ENCODE results near the gene TEKTIP1.

Gene TEKTIP1

DNA sequence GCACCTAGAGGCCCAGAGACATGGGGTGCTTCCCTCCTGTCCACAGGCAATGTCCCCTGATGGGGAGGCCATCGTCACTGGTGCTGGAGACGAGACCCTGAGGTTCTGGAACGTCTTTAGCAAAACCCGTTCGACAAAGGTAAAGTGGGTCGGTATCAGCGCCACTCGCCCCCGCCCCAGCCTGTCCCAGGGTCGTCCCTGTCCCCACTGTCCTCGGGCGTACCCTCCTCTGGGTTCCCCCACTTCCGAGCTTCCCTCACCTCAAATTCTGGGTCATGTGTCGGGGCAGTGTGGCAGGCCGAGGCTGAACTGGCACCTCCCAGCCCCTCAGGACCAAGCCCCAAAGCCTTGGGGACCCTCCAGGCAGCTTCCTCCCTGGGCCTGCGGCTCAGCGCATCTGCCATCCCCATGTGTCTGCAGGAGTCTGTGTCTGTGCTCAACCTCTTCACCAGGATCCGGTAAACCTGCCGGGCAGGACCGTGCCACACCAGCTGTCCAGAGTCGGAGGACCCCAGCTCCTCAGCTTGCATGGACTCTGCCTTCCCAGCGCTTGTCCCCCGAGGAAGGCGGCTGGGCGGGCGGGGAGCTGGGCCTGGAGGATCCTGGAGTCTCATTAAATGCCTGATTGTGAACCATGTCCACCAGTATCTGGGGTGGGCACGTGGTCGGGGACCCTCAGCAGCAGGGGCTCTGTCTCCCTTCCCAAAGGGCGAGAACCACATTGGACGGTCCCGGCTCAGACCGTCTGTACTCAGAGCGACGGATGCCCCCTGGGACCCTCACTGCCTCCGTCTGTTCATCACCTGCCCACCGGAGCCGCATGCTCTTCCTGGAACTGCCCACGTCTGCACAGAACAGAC is 4.4 kb upstream of the TEKTIP1 start:
- Histone ChIP-seq H3K27ac (ENCODE audit: low read length) (no peak overlapping the region), H3K9ac (ENCODE audit: low read length in 2 of 2) (no peak overlapping the region), H3K27me3 (ENCODE audit: control insufficient read depth in 1 of 2, insufficient read depth in 2 of 2, low read length in 2 of 2) (no peaks in the 10 kb centered on the region), H3K4me3 (ENCODE audit: low read length in 2 of 2) (no peak overlapping the region), H3K9me3 (ENCODE audit: control insufficient read depth in 2 of 2, low read length in 2 of 2) (no peaks in the 10 kb centered on the region), H3K4me1 (ENCODE audit: control insufficient read depth, insufficient read depth, low read length) (peaks cover 5% of the 10 kb centered on the region), H3K36me3 (ENCODE audit: control insufficient read depth in 2 of 2, insufficient read depth in 2 of 2, low read length in 2 of 2) (peaks cover 11 to 43% of the 10 kb centered on the region in 2 donors)

DNA sequence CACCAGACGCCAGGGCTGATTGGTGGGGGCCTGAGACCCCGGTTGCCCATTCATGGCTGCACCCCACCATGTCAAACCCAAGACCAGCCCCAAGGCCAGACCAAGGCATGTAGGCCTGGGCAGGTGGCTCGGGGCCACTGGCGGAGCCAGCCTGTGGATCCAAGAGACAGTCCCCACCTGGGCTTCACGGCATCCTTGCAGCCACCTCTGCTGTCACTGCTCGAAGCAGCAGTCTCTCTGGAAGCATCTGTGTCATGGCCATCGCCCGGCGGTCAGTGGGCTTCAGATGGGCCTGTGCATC is 3.8 kb upstream of the TEKTIP1 start:
- Histone ChIP-seq H3K4me3 (ENCODE audit: low read length in 2 of 2) (no peak overlapping the region), H3K4me1 (ENCODE audit: control insufficient read depth, insufficient read depth, low read length) (peaks cover 5% of the 10 kb centered on the region), H3K27ac (ENCODE audit: low read length) (no peak overlapping the region), H3K9me3 (ENCODE audit: control insufficient read depth in 2 of 2, low read length in 2 of 2) (no peaks in the 10 kb centered on the region), H3K27me3 (ENCODE audit: control insufficient read depth in 1 of 2, insufficient read depth in 2 of 2, low read length in 2 of 2) (no peaks in the 10 kb centered on the region), H3K9ac (ENCODE audit: low read length in 2 of 2) (no peak overlapping the region), H3K36me3 (ENCODE audit: control insufficient read depth in 2 of 2, insufficient read depth in 2 of 2, low read length in 2 of 2) (peaks cover 11 to 43% of the 10 kb centered on the region in 2 donors)

DNA sequence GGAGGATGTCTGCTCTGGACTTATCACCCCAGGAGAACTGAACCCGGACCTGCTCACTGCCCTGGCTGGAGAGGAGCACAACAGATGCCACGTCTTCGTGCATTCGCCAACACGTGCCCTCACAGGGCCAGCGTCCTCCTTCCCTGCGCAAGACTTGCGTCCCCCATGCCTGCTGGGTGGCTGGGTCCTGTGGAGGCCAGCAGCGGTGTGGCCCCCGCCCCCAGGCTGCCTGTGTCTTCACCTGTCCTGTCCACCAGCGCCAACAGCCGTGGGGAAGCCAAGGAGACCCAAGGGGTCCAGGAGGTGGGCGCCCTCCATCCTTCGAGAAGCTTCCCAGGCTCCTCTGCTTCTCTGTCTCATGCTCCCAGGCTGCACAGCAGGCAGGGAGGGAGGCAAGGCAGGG is 3.4 kb upstream of the TEKTIP1 start:
- H3K9ac ChIP-seq (ENCODE audit: low read length in 2 of 2), result no peak overlapping the region
- peaks cover 11 to 41% of the 10 kb centered on the region in 2 donors for H3K36me3 ChIP-seq (ENCODE audit: control insufficient read depth in 2 of 2, insufficient read depth in 2 of 2, low read length in 2 of 2)

GRCh38 chr19:3535981-3536380 is 3.0 kb upstream of the TEKTIP1 start:
- no peak overlapping the region for H3K27ac ChIP-seq (ENCODE audit: low read length)
- no peaks in the 10 kb centered on the region for H3K27me3 ChIP-seq (ENCODE audit: control insufficient read depth in 1 of 2, insufficient read depth in 2 of 2, low read length in 2 of 2)
- peaks cover 5% of the 10 kb centered on the region for H3K4me1 ChIP-seq (ENCODE audit: control insufficient read depth, insufficient read depth, low read length)
- H3K9me3 ChIP-seq (ENCODE audit: control insufficient read depth in 2 of 2, low read length in 2 of 2), result no peaks in the 10 kb centered on the region
- no peak overlapping the region for H3K4me3 ChIP-seq (ENCODE audit: low read length in 2 of 2)
- H3K36me3 ChIP-seq (ENCODE audit: control insufficient read depth in 2 of 2, insufficient read depth in 2 of 2, low read length in 2 of 2), result peaks cover 8 to 40% of the 10 kb centered on the region in 2 donors
- H3K9ac ChIP-seq (ENCODE audit: low read length in 2 of 2), result no peak overlapping the region

More for the DNA sequence above, 3.4 kb upstream of the TEKTIP1 start:
- no peaks in the 10 kb centered on the region for H3K27me3 ChIP-seq (ENCODE audit: control insufficient read depth in 1 of 2, insufficient read depth in 2 of 2, low read length in 2 of 2)
- H3K4me1 ChIP-seq (ENCODE audit: control insufficient read depth, insufficient read depth, low read length), result peaks cover 5% of the 10 kb centered on the region
- H3K4me3 ChIP-seq (ENCODE audit: low read length in 2 of 2), result no peak overlapping the region
- H3K9me3 ChIP-seq (ENCODE audit: control insufficient read depth in 2 of 2, low read length in 2 of 2), result no peaks in the 10 kb centered on the region
- no peak overlapping the region for H3K27ac ChIP-seq (ENCODE audit: low read length)

- H3K27me3 ChIP-seq (ENCODE audit: control insufficient read depth in 1 of 2, insufficient read depth in 2 of 2, low read length in 2 of 2), result no peaks in the 10 kb centered on the region
- peaks cover 8 to 34% of the 10 kb centered on the region in 2 donors for H3K36me3 ChIP-seq (ENCODE audit: control insufficient read depth in 2 of 2, insufficient read depth in 2 of 2, low read length in 2 of 2)
- H3K27ac ChIP-seq (ENCODE audit: low read length), result no peak overlapping the region
- H3K9me3 ChIP-seq (ENCODE audit: control insufficient read depth in 2 of 2, low read length in 2 of 2), result no peaks in the 10 kb centered on the region
- H3K9ac ChIP-seq (ENCODE audit: low read length in 2 of 2), result no peak overlapping the region
- peaks cover 5% of the 10 kb centered on the region for H3K4me1 ChIP-seq (ENCODE audit: control insufficient read depth, insufficient read depth, low read length)
- no peak overlapping the region for H3K4me3 ChIP-seq (ENCODE audit: low read length in 2 of 2)
Measured at GRCh38 chr19:3536429-3537100, 2.4 kb upstream of the TEKTIP1 start.

DNA sequence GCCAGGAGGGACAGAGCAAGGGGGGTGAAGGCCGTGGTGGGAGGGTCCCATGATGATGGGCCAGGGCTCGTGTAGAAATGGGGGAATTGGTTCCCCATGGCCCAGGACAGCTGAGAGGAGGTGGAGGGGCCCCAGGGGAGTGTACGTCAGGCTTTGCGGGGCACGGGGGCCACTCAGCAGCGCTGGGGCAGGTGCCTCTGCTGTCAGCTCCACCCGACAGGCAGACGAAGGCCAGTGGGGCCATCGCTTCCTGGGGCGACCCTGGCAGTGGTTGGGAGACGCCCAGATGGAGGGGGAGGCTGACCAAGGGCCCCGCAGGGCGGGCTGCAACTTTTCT is 1.9 kb upstream of the TEKTIP1 start:
- H3K4me1 ChIP-seq (ENCODE audit: control insufficient read depth, insufficient read depth, low read length), result peaks cover 5% of the 10 kb centered on the region
- no peak overlapping the region for H3K9ac ChIP-seq (ENCODE audit: low read length in 2 of 2)
- H3K4me3 ChIP-seq (ENCODE audit: low read length in 2 of 2), result no peak overlapping the region
- no peaks in the 10 kb centered on the region for H3K9me3 ChIP-seq (ENCODE audit: control insufficient read depth in 2 of 2, low read length in 2 of 2)
- no peak overlapping the region for H3K27ac ChIP-seq (ENCODE audit: low read length)
- no peaks in the 10 kb centered on the region for H3K27me3 ChIP-seq (ENCODE audit: control insufficient read depth in 1 of 2, insufficient read depth in 2 of 2, low read length in 2 of 2)
- H3K36me3 ChIP-seq (ENCODE audit: control insufficient read depth in 2 of 2, insufficient read depth in 2 of 2, low read length in 2 of 2), result peaks cover 8 to 32% of the 10 kb centered on the region in 2 donors

GRCh38 chr19:3537438-3538240 is 1.3 kb upstream of the TEKTIP1 start:
- Histone ChIP-seq H3K9ac (ENCODE audit: low read length in 2 of 2) (no peak overlapping the region), H3K36me3 (ENCODE audit: control insufficient read depth in 2 of 2, insufficient read depth in 2 of 2, low read length in 2 of 2) (peaks cover 8 to 27% of the 10 kb centered on the region in 2 donors), H3K4me3 (ENCODE audit: low read length in 2 of 2) (no peak overlapping the region)

GRCh38 chr19:3538258-3538929 is 580 bp upstream of the TEKTIP1 start:
- Histone ChIP-seq H3K9me3 (ENCODE audit: control insufficient read depth in 2 of 2, low read length in 2 of 2) (no peaks in the 10 kb centered on the region), H3K9ac (ENCODE audit: low read length in 2 of 2) (no peak overlapping the region), H3K4me1 (ENCODE audit: control insufficient read depth, insufficient read depth, low read length) (peaks cover 5% of the 10 kb centered on the region), H3K36me3 (ENCODE audit: control insufficient read depth in 2 of 2, insufficient read depth in 2 of 2, low read length in 2 of 2) (peaks cover 8 to 20% of the 10 kb centered on the region in 2 donors), H3K27me3 (ENCODE audit: control insufficient read depth in 1 of 2, insufficient read depth in 2 of 2, low read length in 2 of 2) (no peaks in the 10 kb centered on the region), H3K4me3 (ENCODE audit: low read length in 2 of 2) (no peak overlapping the region), H3K27ac (ENCODE audit: low read length) (no peak overlapping the region)

More at GRCh38 chr19:3537438-3538240, 1.3 kb upstream of the TEKTIP1 start:
- no peaks in the 10 kb centered on the region for H3K27me3 ChIP-seq (ENCODE audit: control insufficient read depth in 1 of 2, insufficient read depth in 2 of 2, low read length in 2 of 2)
- no peaks in the 10 kb centered on the region for H3K9me3 ChIP-seq (ENCODE audit: control insufficient read depth in 2 of 2, low read length in 2 of 2)
- H3K4me1 ChIP-seq (ENCODE audit: control insufficient read depth, insufficient read depth, low read length), result peaks cover 5% of the 10 kb centered on the region
- H3K27ac ChIP-seq (ENCODE audit: low read length), result no peak overlapping the region

DNA sequence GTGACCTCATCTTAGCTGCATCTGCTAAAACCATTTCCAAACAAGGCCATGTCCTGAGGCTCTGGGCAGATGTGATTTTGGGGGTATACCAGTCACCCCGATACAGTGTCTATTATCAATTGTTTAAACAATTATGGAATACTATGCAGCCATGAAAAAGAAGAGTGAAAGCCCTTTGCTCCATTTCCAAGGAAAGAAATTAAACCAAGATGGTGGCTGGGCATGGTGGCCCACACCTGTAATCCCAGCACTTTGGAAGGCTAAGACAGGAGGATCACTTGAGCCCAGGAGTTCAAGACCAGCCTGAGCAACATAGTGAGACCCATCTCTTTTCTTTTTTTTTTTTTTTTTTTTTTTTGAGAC is 763 bp downstream of the TEKTIP1 start:
- Histone ChIP-seq H3K36me3 (ENCODE audit: control insufficient read depth in 2 of 2, insufficient read depth in 2 of 2, low read length in 2 of 2) (peaks cover 5 to 10% of the 10 kb centered on the region in 2 donors), H3K9ac (ENCODE audit: low read length in 2 of 2) (no peak overlapping the region), H3K4me3 (ENCODE audit: low read length in 2 of 2) (no peak overlapping the region), H3K27ac (ENCODE audit: low read length) (no peak overlapping the region), H3K9me3 (ENCODE audit: control insufficient read depth in 2 of 2, low read length in 2 of 2) (no peaks in the 10 kb centered on the region), H3K4me1 (ENCODE audit: control insufficient read depth, insufficient read depth, low read length) (peaks cover 5% of the 10 kb centered on the region), H3K27me3 (ENCODE audit: control insufficient read depth in 1 of 2, insufficient read depth in 2 of 2, low read length in 2 of 2) (no peaks in the 10 kb centered on the region)

Data from stomach smooth muscle (tissue), 2 donors.